ENCODE results near the gene LCK.
A peak's percentile ranks its signal among the peaks of the same experiment; 100 is the strongest.

Gene LCK

GRCh38 chr1:32250893-32251716 lies at the start of gene LCK:
TSS of gene LCK (plus strand) at chr1:32251265. CDS start at chr1:32274330, 23,065 bp downstream.
- no peak for ATAC-seq
- TF ChIP-seq PPARA (CRISPR knock-in tag; IDR thresholded peaks at IDR 0.05; ENCODE audit: borderline replicate concordance), result no peak
- TF ChIP-seq ZFP30 (CRISPR knock-in tag; IDR thresholded peaks at IDR 0.05), result no peak
- no peak for TF ChIP-seq CREB5 (CRISPR knock-in tag; IDR thresholded peaks at IDR 0.05; ENCODE audit: low read depth)

GRCh38 chr1:32204943-32205361 lies 46.1 kb upstream of the LCK start:
- no peak for TF ChIP-seq ZC3H10 (CRISPR knock-in tag; IDR thresholded peaks at IDR 0.05)
- no peak for TF ChIP-seq PATZ1 (CRISPR knock-in tag; IDR thresholded peaks at IDR 0.05; ENCODE audit: borderline replicate concordance)
- TF ChIP-seq ZNF565 (CRISPR knock-in tag; conservative IDR thresholded peaks at IDR 0.05; ENCODE audit: low read depth), result no peak
- no peak for TF ChIP-seq CSRNP3 (CRISPR knock-in tag; IDR thresholded peaks at IDR 0.05)
- no peak for ATAC-seq

- TF ChIP-seq CSDC2 (CRISPR knock-in tag; IDR thresholded peaks at IDR 0.05) (no peak), SNAI2 (CRISPR knock-in tag; IDR thresholded peaks at IDR 0.05) (no peak), TOX (CRISPR knock-in tag; IDR thresholded peaks at IDR 0.05; ENCODE audit: borderline replicate concordance) (no peak), ESRRG (CRISPR knock-in tag; IDR thresholded peaks at IDR 0.05) (no peak), ZFP30 (CRISPR knock-in tag; IDR thresholded peaks at IDR 0.05) (no peak), POU6F1 (CRISPR knock-in tag; IDR thresholded peaks at IDR 0.05; ENCODE audit: borderline replicate concordance, low read depth) (no peak), TCF4 (CRISPR knock-in tag; IDR thresholded peaks at IDR 0.05; ENCODE audit: borderline replicate concordance) (no peak), ZNF70 (CRISPR knock-in tag; IDR thresholded peaks at IDR 0.05) (peak; percentile 77), ZC3H10 (CRISPR knock-in tag; IDR thresholded peaks at IDR 0.05) (no peak), CSRNP3 (CRISPR knock-in tag; IDR thresholded peaks at IDR 0.05) (0 out of 2 replicates have a peak, but pooled peaks have one; percentile 38), ISL1 (CRISPR knock-in tag; IDR thresholded peaks at IDR 0.05) (no peak), PPARA (CRISPR knock-in tag; IDR thresholded peaks at IDR 0.05; ENCODE audit: borderline replicate concordance) (no peak), BACH2 (CRISPR knock-in tag; IDR thresholded peaks at IDR 0.05; ENCODE audit: borderline replicate concordance) (no peak), ZNF565 (CRISPR knock-in tag; conservative IDR thresholded peaks at IDR 0.05; ENCODE audit: low read depth) (no peak), ZFP3 (CRISPR knock-in tag; IDR thresholded peaks at IDR 0.05) (no peak), OSR1 (CRISPR knock-in tag; IDR thresholded peaks at IDR 0.05) (no peak)
- ATAC-seq, result peak; percentile 72
Observed at GRCh38 chr1:32205401-32206370, 45.4 kb upstream of the LCK start, which contains the start of gene IQCC. TSS of gene IQCC (plus strand) at chr1:32205671. CDS start at chr1:32205682, 11 bp downstream.

All from SK-N-SH treated with all-trans-retinoic acid at 6 μM for 48 hours (cell line).